Calu3 (cell line): Measurements from ENCODE around the gene DGCR2. TPM values are rescaled to one million over a fixed set of nuclear protein-coding genes. Genes with fewer than 3 reads are reported as not detected.
"Not testable (repeated sequence)": the region's sequence is repeated elsewhere in the genome, so short reads cannot be mapped to it uniquely, and the experiment has no call there.

Source experiments
- BruUV-seq: library from RNA; stranded (reverse); fragments of 400-500 nt; replicated peaks from 2 replicates; lab custom pipeline; 2021; lab: Mats Ljungman, UMichigan
- CTCF ChIA-PET: fragments of 300-600 bp; sonication (Branson Sonifier 250); formaldehyde crosslinking; loops from one replicate; lab custom pipeline; 2022; ENCODE audit warnings: antibody characterized with exemption; lab: Charles Lee
- DNase-seq: peaks from one replicate; pipeline ENCODE4 v3.0.0; 2022
- H3K27ac Mint-ChIP-seq: one replicate; pipeline ENCODE4 v1.8.0; 2022; ENCODE audit warnings: mixed read lengths; ENCODE audit not compliant: unreplicated experiment
- H3K27me3 Mint-ChIP-seq: one replicate; pipeline ENCODE4 v1.8.0; 2022; ENCODE audit warnings: mixed read lengths; ENCODE audit not compliant: unreplicated experiment
- H3K36me3 Mint-ChIP-seq: one replicate; pipeline ENCODE4 v1.8.0; 2022; ENCODE audit warnings: mild to moderate bottlenecking, moderate library complexity, mixed read lengths; ENCODE audit not compliant: insufficient read depth, unreplicated experiment
- H3K4me1 Mint-ChIP-seq: one replicate; pipeline ENCODE4 v1.8.0; 2022; ENCODE audit warnings: mild to moderate bottlenecking, low read depth, mixed read lengths; ENCODE audit not compliant: unreplicated experiment
- H3K4me3 Mint-ChIP-seq: one replicate; pipeline ENCODE4 v1.8.0; 2022; ENCODE audit warnings: mild to moderate bottlenecking, low read depth, moderate library complexity, mixed read lengths; ENCODE audit not compliant: unreplicated experiment
- H3K9me3 Mint-ChIP-seq: one replicate; pipeline ENCODE4 v1.8.0; 2022; ENCODE audit warnings: low read depth, mixed read lengths; ENCODE audit not compliant: unreplicated experiment
- intact Hi-C: fragments of 100-400 bp; cut with micrococcal nuclease; formaldehyde crosslinking; loops from one replicate; pipeline ENCODE4 v1.10.0; 2022; ENCODE audit not compliant: unreplicated experiment
- total RNA-seq: library from RNA; stranded (reverse); gene quantifications from 2 replicates; pipeline ENCODE4 v1.2.3, GENCODE V29; 2022
- TF ChIP-seq, protein P1 (sequence below): fragments of 200-600 bp; IDR thresholded peaks from one replicate; pipeline ENCODE4 v1.8.0; 2022; ENCODE audit warnings: antibody characterized with exemption; ENCODE audit not compliant: unreplicated experiment

Gene DGCR2
- total RNA-seq, 1 experiment from 2014 or later: 76.4 TPM

DNA sequence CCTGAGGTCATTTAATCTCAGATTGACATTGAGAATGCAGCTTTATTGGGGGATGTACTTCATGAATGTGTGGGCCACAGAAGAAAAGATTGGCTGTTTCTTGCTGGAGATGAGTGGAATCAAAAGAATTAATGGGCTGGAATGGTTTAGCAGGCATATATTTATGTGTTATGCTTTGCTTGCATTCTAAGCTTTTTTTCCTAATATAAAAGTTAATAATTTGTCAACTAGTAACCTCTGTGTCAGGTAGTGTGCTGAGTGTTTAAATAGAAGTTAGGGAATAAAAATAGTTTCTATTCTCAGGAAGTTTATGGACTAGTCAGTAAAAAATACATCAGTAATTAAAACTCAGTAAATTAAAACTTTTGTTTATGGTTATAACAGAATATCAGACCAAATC lies 118.7 kb downstream of the DGCR2 start:
- CTCF ChIA-PET: interaction anchor here (0.9 kb wide), 1 partner anchor 9 kb away, joined by 3 read pairs; no protein-coding TSS in a partner anchor
- Mint-ChIP-seq H3K36me3 (no peaks in the 10 kb centered on the region), H3K27me3 (no peaks in the 10 kb centered on the region), H3K27ac (no peak overlapping the region), H3K4me1 (no peaks in the 10 kb centered on the region), H3K9me3 (no peaks in the 10 kb centered on the region), H3K4me3 (no peak overlapping the region)
- no TSS peak for BruUV-seq
- no peak for DNase-seq
- TF ChIP-seq, protein P1, sequence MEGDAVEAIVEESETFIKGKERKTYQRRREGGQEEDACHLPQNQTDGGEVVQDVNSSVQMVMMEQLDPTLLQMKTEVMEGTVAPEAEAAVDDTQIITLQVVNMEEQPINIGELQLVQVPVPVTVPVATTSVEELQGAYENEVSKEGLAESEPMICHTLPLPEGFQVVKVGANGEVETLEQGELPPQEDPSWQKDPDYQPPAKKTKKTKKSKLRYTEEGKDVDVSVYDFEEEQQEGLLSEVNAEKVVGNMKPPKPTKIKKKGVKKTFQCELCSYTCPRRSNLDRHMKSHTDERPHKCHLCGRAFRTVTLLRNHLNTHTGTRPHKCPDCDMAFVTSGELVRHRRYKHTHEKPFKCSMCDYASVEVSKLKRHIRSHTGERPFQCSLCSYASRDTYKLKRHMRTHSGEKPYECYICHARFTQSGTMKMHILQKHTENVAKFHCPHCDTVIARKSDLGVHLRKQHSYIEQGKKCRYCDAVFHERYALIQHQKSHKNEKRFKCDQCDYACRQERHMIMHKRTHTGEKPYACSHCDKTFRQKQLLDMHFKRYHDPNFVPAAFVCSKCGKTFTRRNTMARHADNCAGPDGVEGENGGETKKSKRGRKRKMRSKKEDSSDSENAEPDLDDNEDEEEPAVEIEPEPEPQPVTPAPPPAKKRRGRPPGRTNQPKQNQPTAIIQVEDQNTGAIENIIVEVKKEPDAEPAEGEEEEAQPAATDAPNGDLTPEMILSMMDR: no peak
- intact Hi-C loops: no loop called here

DNA sequence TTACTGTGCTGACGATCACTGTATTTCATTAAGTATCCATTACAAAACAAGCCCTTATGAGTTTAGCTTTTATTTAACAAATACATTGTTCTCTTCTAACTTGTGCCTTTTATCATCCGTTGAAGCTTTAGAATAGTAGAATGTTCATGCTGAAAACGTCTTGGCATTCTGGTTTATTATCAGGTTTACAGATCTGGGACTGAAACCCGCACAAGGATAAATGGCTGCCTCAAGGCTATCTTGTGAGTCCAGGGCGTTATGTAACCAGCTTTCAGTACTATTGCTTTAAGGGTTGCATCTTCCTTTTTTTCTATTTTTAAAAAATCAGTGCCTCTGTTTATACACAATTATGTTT lies 119.6 kb downstream of the DGCR2 start:
- no peak for DNase-seq
- no peaks in the 10 kb centered on the region for H3K36me3 Mint-ChIP-seq
- H3K27ac Mint-ChIP-seq: no peak overlapping the region
- H3K27me3 Mint-ChIP-seq: peaks cover 3% of the 10 kb centered on the region
- TF ChIP-seq, protein P1: no peak
- BruUV-seq: no TSS peak
- no peaks in the 10 kb centered on the region for H3K4me1 Mint-ChIP-seq
- no peak overlapping the region for H3K4me3 Mint-ChIP-seq
- CTCF ChIA-PET: interaction anchor here (0.9 kb wide), 1 partner anchor 10 kb away, joined by 3 read pairs; no protein-coding TSS in a partner anchor
- H3K9me3 Mint-ChIP-seq: no peaks in the 10 kb centered on the region
- intact Hi-C loops: no loop called here

DNA sequence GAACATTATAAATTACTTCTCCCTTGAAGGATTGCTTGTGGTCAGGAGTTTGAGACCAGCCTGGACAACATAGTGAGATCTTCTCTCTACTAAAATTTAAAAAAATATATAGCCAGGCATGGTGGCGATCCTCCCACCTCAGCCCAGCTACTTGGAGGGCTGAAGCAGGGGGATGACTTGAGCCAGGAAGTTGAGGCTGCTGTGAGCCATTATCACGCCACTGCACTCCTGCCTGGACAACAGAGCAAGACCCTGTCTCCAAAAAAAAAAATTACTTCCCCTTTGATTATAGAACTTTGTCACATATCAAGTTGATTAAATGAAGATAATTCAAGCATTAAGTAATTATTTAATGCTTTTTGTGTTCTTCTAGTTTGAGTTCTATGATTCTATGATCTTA lies 121.0 kb downstream of the DGCR2 start:
- no peaks in the 10 kb centered on the region for H3K36me3 Mint-ChIP-seq
- no peak overlapping the region for H3K4me3 Mint-ChIP-seq
- BruUV-seq: no TSS peak
- TF ChIP-seq, protein P1: no peak
- H3K9me3 Mint-ChIP-seq: no peaks in the 10 kb centered on the region
- CTCF ChIA-PET: no interaction called here
- H3K4me1 Mint-ChIP-seq: no peaks in the 10 kb centered on the region
- intact Hi-C loops: no loop called here
- peaks cover 13% of the 10 kb centered on the region for H3K27me3 Mint-ChIP-seq
- H3K27ac Mint-ChIP-seq: no peak overlapping the region
- DNase-seq: no peak

DNA sequence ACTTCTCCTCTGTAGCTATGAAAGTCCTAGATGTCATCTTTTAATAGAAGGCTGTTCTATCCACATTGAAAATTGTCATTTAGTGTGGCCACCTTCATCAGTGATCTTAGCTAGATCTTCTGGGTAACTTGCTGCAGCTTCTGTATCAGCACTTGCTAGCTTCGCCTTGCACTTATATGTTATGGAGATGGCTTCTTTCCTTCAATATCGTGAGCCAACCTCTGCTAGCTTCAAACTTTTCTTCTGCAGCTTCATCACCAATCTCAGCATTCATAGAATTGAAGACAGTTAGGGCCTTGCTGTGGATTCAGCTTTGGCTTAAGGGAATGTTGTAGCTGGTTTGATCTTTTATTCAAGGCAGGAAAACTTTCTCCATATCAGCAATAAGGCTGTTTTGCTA lies 122.1 kb downstream of the DGCR2 start:
- H3K4me3 Mint-ChIP-seq, H3K4me1 Mint-ChIP-seq, H3K9me3 Mint-ChIP-seq, CTCF ChIA-PET, DNase-seq, H3K36me3 Mint-ChIP-seq, intact Hi-C loops, BruUV-seq, H3K27ac Mint-ChIP-seq: not testable (repeated sequence)
- peaks cover 13% of the 10 kb centered on the region for H3K27me3 Mint-ChIP-seq

DNA sequence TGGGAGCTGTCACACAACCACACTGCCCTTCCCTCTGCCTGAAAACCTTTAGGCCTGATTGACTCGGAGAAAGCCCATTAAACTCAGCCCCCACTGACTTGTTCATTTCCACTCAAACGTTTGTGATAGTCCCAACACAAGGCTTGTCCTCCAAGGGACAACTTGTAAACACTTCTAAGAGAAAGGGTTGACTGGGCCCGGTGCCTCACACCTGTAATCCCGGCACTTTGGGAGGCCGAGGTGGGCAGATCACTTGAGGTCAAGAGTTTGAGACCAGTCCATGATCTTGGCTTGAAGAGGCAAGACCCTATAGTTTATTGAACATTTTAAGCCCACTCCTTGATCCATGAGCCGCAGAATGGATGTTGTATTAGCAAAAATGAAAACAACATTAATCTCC lies 122.8 kb downstream of the DGCR2 start:
- no peaks in the 10 kb centered on the region for H3K36me3 Mint-ChIP-seq

More for the DNA sequence above, 122.8 kb downstream of the DGCR2 start:
- Mint-ChIP-seq H3K27me3 (peaks cover 13% of the 10 kb centered on the region), H3K27ac (no peak overlapping the region), H3K4me3 (no peak overlapping the region), H3K4me1 (peaks cover 9% of the 10 kb centered on the region), H3K9me3 (no peaks in the 10 kb centered on the region)
- CTCF ChIA-PET: no interaction called here
- TF ChIP-seq, protein P1: no peak
- no peak for DNase-seq
- intact Hi-C loops: no loop called here
- no TSS peak for BruUV-seq
